GM10847 (cell line): Measurements from ENCODE around the gene IRF7.

Experiments used
- POLR2A ChIP-seq: IDR thresholded peaks from 2 replicates; pipeline ENCODE4 v1.6.1; 2011; ENCODE audit not compliant: insufficient read length; ENCODE audit errors: extremely low read depth

IRF7 gene

GRCh38 chr11:586376-587316 lies 29.1 kb downstream of the IRF7 start:
- no peak for TF ChIP-seq POLR2A

- TF ChIP-seq POLR2A = no peak
These were observed 31.5 kb downstream of the IRF7 start for GRCh38 chr11:584287-584686.

- no peak for TF ChIP-seq POLR2A
These were observed 34.0 kb downstream of the IRF7 start for GRCh38 chr11:581752-582151.

- no peak for TF ChIP-seq POLR2A
These were observed 34.4 kb downstream of the IRF7 start for GRCh38 chr11:581342-581741.

GRCh38 chr11:579830-580601 lies 35.7 kb downstream of the IRF7 start:
- TF ChIP-seq POLR2A = no peak

- no peak for TF ChIP-seq POLR2A
These were observed 37.3 kb downstream of the IRF7 start for GRCh38 chr11:578276-579035.

- TF ChIP-seq POLR2A = no peak
These were observed 38.2 kb downstream of the IRF7 start for GRCh38 chr11:577611-577894.

- no peak for TF ChIP-seq POLR2A
These were observed 38.7 kb downstream of the IRF7 start for GRCh38 chr11:576811-577610.

- peak; percentile 65 for TF ChIP-seq POLR2A
These were observed 39.6 kb downstream of the IRF7 start, which contains the start of gene PHRF1 for GRCh38 chr11:575996-576768. TSS of gene PHRF1 (plus strand) at chr11:576470. CDS start at chr11:581513, 5,043 bp downstream.

GRCh38 chr11:575313-575995 lies 40.3 kb downstream of the IRF7 start:
- TF ChIP-seq POLR2A = no peak

- TF ChIP-seq POLR2A = no peak
These were observed 41.0 kb downstream of the IRF7 start for GRCh38 chr11:574632-575312.

GRCh38 chr11:573146-573759 lies 42.5 kb downstream of the IRF7 start:
- TF ChIP-seq POLR2A = no peak
